ENCODE measurements around the gene ADAM12.

Gene ADAM12

GRCh38 chr10:126042354-126042753, 345.9 kb downstream of the ADAM12 start:
- DNase-seq, result no peak

GRCh38 chr10:126041804-126042231, 346.5 kb downstream of the ADAM12 start:
- DNase-seq, result peak; percentile 79 to 96

- DNase-seq, result no peak
Measured at GRCh38 chr10:126041117-126041516, 347.2 kb downstream of the ADAM12 start.

- DNase-seq, result no peak
Measured at GRCh38 chr10:126037946-126038345, 350.3 kb downstream of the ADAM12 start.

- no peak for DNase-seq
Measured at GRCh38 chr10:126036515-126036914, 351.8 kb downstream of the ADAM12 start.

- DNase-seq, result no peak
Measured at GRCh38 chr10:126034586-126034985, 353.7 kb downstream of the ADAM12 start.

GRCh38 chr10:126029999-126030398, 358.3 kb downstream of the ADAM12 start:
- no peak for DNase-seq

- DNase-seq, result no peak
Measured at GRCh38 chr10:126027692-126028091, 360.6 kb downstream of the ADAM12 start.

- no peak for DNase-seq
Measured at GRCh38 chr10:126022841-126023240, 365.4 kb downstream of the ADAM12 start.

- DNase-seq, result no peak
Measured at GRCh38 chr10:126021833-126022500, 366.3 kb downstream of the ADAM12 start.

- no peak for DNase-seq
Measured at GRCh38 chr10:126017961-126018560, 370.2 kb downstream of the ADAM12 start.

- DNase-seq, result no peak
Measured at GRCh38 chr10:126016882-126017281, 371.4 kb downstream of the ADAM12 start.

GRCh38 chr10:126016156-126016805, 372.0 kb downstream of the ADAM12 start:
- DNase-seq, result no peak

- DNase-seq, result no peak
Measured at GRCh38 chr10:126015413-126015812, 372.9 kb downstream of the ADAM12 start.

- no peak for DNase-seq
Measured at GRCh38 chr10:126014309-126014708, 374.0 kb downstream of the ADAM12 start.

GRCh38 chr10:126013489-126014281, 374.6 kb downstream of the ADAM12 start:
- DNase-seq, result peak in 1 of 2 donors; percentile 13

- DNase-seq, result no peak
Measured at GRCh38 chr10:126012485-126012884, 375.8 kb downstream of the ADAM12 start.

- peak; percentile 23 to 28 for DNase-seq
Measured at GRCh38 chr10:126011995-126012394, 376.3 kb downstream of the ADAM12 start.

GRCh38 chr10:126009650-126010049, 378.6 kb downstream of the ADAM12 start:
- no peak for DNase-seq

GRCh38 chr10:126006906-126007305, 381.4 kb downstream of the ADAM12 start:
- no peak for DNase-seq

GRCh38 chr10:126006264-126006663, 382.0 kb downstream of the ADAM12 start:
- DNase-seq, result no peak

- no peak for DNase-seq
Measured at GRCh38 chr10:126004752-126005151, 383.5 kb downstream of the ADAM12 start.

- no peak for DNase-seq
Measured at GRCh38 chr10:126001576-126001975, 386.7 kb downstream of the ADAM12 start.

Data from CD4-positive, alpha-beta T cell treated with Interferon alpha-2 for 1 hour (primary cell).